T-helper 1 cell treated with Interleukin-12 subunit alpha and Interleukin-12 subunit beta and Interleukin-4 antibody, amounts not matched to agents 30 μg/mL and 1 μg/mL, for 36 hours (primary cell): ENCODE data around the gene FCER2.
A peak's percentile ranks its signal among the peaks of the same experiment; 100 is the strongest.

Experiments used
- H3K27ac Mint-ChIP-seq: one replicate; pipeline ENCODE4 v1.8.0; 2021; ENCODE audit warnings: mild to moderate bottlenecking, mixed read lengths
- H3K27me3 Mint-ChIP-seq: one replicate; pipeline ENCODE4 v1.8.0; 2021; ENCODE audit warnings: low read depth, mixed read lengths
- H3K36me3 Mint-ChIP-seq: one replicate; pipeline ENCODE4 v1.8.0; 2021; ENCODE audit warnings: low read depth, mixed read lengths
- H3K4me1 Mint-ChIP-seq: one replicate; pipeline ENCODE4 v1.8.0; 2021; ENCODE audit warnings: low read depth, mixed read lengths
- H3K4me3 Mint-ChIP-seq: one replicate; pipeline ENCODE4 v1.8.0; 2021; ENCODE audit warnings: mild to moderate bottlenecking, moderate library complexity, mixed read lengths
- H3K9me3 Mint-ChIP-seq: one replicate; pipeline ENCODE4 v1.8.0; 2021; ENCODE audit warnings: mixed read lengths

Gene FCER2

DNA sequence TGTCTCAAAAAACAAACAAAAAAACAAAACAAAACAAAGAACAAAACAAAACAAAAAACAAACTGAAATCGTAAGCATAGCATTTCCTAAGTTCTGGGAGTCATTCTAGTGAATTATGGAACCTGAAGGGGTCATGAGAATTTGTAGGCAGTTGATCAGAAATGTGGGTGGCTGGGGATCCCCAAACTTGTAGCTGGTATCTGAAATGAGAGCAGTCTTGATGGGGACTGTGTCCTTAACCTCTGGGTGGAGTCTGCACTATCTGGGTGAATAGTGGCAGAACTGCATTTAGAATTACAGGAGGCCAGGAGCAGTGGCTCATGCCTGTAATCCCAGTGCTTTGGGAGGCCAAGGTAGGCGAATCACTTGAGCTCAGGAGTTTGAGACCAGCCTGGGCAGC, 23.9 kb upstream of the FCER2 start:
- Mint-ChIP-seq H3K4me3 (no peak overlapping the region), H3K4me1 (no peaks in the 10 kb centered on the region), H3K9me3 (no peaks in the 10 kb centered on the region), H3K27ac (no peak overlapping the region), H3K36me3 (no peaks in the 10 kb centered on the region), H3K27me3 (peaks cover 30% of the 10 kb centered on the region)

GRCh38 chr19:7722231-7722651, 20.3 kb upstream of the FCER2 start:
- Mint-ChIP-seq H3K36me3 (no peaks in the 10 kb centered on the region), H3K27ac (no peak overlapping the region), H3K9me3 (no peaks in the 10 kb centered on the region), H3K4me3 (no peak overlapping the region), H3K27me3 (peaks cover under 1% of the 10 kb centered on the region), H3K4me1 (no peaks in the 10 kb centered on the region)

- Mint-ChIP-seq H3K36me3 (no peaks in the 10 kb centered on the region), H3K27ac (no peak overlapping the region), H3K9me3 (peaks cover 6% of the 10 kb centered on the region), H3K4me1 (no peaks in the 10 kb centered on the region), H3K4me3 (no peak overlapping the region), H3K27me3 (no peaks in the 10 kb centered on the region)
These were observed 18.4 kb upstream of the FCER2 start for GRCh38 chr19:7720351-7720750.

DNA sequence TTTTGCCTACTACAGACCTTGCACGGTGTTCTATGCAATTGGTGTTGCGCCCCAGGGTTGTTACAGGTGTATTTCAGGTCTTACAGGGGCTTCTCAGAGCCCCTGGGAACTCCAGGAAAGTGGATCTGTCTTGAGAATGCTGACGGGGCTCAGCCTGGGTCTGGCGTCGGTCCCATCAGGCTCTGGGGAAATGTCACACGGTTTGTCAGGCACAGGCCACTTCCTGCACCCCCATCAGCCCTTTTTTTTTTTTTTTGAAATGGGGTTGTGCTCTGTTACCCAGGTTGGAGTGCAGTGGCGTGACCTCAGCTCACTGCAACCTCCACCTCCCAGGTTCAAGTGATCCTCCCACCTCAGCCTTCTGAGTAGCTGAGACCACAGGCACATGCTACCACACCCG, 16.7 kb upstream of the FCER2 start:
- no peaks in the 10 kb centered on the region for H3K36me3 Mint-ChIP-seq
- H3K27ac Mint-ChIP-seq = no peak overlapping the region
- H3K4me3 Mint-ChIP-seq = no peak overlapping the region
- H3K4me1 Mint-ChIP-seq = no peaks in the 10 kb centered on the region
- no peaks in the 10 kb centered on the region for H3K27me3 Mint-ChIP-seq
- peaks cover 6% of the 10 kb centered on the region for H3K9me3 Mint-ChIP-seq

- Mint-ChIP-seq H3K27ac (no peak overlapping the region), H3K9me3 (peaks cover 6% of the 10 kb centered on the region), H3K27me3 (no peaks in the 10 kb centered on the region), H3K4me1 (no peaks in the 10 kb centered on the region), H3K4me3 (no peak overlapping the region), H3K36me3 (no peaks in the 10 kb centered on the region)
These were observed 14.8 kb upstream of the FCER2 start for GRCh38 chr19:7716762-7717161.

DNA sequence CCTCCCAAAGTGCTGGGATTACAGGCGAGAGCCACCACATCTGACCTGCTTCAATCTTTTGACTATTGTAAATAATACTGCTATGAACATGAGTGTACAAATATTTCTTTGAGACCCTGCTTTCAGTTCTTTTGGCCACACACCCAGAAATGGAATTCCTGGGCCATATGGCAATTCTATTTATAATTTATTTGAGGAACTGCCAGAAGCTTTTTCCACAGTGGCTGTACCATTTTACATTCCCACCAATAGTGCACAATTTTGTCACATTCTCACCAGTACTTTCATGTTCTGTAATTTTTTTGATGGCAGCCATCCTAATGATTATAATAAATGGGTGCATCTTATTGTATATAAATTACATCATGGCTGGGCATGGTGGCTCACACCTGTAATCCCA, 13.7 kb upstream of the FCER2 start:
- Mint-ChIP-seq H3K36me3 (no peaks in the 10 kb centered on the region), H3K4me1 (no peaks in the 10 kb centered on the region), H3K27me3 (no peaks in the 10 kb centered on the region), H3K4me3 (no peak overlapping the region), H3K9me3 (peaks cover 6% of the 10 kb centered on the region), H3K27ac (no peak overlapping the region)

DNA sequence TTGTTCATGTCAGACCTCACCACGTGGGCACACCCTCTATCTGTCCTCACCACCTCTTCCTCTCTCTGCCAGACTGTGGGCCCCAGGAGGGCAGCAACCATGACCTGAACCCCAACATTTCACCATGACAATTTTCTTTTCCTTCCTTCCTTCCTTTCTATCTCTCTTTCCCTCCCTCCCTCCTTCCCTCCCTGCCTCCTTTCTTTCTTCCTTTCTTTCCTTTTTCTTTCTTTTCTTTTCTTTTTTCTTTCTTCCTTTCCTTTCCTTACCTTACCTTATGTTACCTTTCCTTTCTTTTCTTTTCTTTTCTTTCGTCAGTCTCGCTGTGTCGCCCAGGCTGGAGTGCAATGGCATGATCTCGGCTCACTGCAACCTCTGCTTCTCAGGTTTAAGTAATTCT, 8.7 kb upstream of the FCER2 start:
- no peaks in the 10 kb centered on the region for H3K9me3 Mint-ChIP-seq
- peaks cover 11% of the 10 kb centered on the region for H3K27me3 Mint-ChIP-seq
- H3K4me3 Mint-ChIP-seq = no peak overlapping the region
- peaks cover 13% of the 10 kb centered on the region for H3K4me1 Mint-ChIP-seq
- H3K36me3 Mint-ChIP-seq = no peaks in the 10 kb centered on the region
- no peak overlapping the region for H3K27ac Mint-ChIP-seq

DNA sequence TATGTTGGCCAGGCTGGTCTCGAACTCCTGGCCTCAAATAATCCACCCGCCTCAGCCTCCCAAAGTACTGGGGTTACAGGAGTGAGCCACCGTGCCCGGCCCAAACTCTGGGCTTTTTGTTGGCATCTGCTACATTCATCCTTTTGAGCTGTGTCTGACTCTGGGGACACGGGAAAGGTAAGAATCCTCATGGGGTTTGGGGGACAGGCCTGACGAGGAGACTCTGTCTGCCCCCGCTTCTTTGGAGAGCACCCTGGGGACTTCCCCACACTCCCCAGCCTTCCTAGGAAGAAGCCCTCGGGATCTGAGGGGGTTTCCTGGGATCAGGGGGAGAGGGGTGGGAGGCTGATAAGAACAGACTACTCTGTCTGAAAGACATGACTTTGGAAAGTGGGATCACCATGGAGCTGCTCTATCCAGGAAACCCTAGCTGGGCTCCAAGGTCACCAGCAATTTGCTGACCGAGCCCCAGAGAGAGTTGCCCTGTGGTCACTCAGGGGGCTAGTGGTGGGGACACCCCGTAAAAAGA, 8.1 kb upstream of the FCER2 start:
- Mint-ChIP-seq H3K27me3 (peaks cover 15% of the 10 kb centered on the region), H3K4me3 (no peak overlapping the region), H3K9me3 (no peaks in the 10 kb centered on the region), H3K27ac (no peak overlapping the region), H3K36me3 (no peaks in the 10 kb centered on the region), H3K4me1 (peaks cover 15% of the 10 kb centered on the region)

DNA sequence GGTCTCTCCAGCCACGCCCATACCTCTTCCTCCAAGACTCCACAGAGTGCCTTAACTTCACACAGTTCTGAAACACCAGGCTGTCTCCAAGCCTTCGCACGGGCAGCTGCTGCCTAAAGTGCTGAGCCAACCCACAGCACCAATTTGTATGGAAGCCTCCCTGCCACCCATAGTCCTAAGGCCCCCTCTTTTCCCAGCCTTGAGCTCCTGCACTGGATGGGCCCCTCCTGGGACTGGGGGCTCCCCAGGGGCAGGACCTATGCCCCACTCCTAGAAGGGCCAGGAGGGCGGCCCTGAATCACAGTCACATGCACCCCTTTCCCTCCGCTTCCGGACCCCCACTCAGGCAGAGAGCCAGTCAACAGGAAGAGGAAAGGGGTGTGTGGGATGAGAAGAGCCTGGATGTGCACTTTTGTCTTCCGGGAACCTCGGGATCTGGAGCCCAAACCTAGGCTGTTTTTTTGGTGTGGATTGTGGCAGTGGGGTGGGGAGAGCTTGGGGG, 5.1 kb upstream of the FCER2 start:
- H3K4me3 Mint-ChIP-seq = no peak overlapping the region
- peaks cover 15% of the 10 kb centered on the region for H3K4me1 Mint-ChIP-seq
- no peaks in the 10 kb centered on the region for H3K36me3 Mint-ChIP-seq
- peaks cover 15% of the 10 kb centered on the region for H3K27me3 Mint-ChIP-seq
- no peaks in the 10 kb centered on the region for H3K9me3 Mint-ChIP-seq
- H3K27ac Mint-ChIP-seq = peak overlapping the region; percentile 75

GRCh38 chr19:7706188-7706954, 4.4 kb upstream of the FCER2 start:
- no peaks in the 10 kb centered on the region for H3K9me3 Mint-ChIP-seq
- peak overlapping the region; percentile 79 for H3K27ac Mint-ChIP-seq
- no peaks in the 10 kb centered on the region for H3K36me3 Mint-ChIP-seq
- H3K4me1 Mint-ChIP-seq = peaks cover 15% of the 10 kb centered on the region
- peaks cover 15% of the 10 kb centered on the region for H3K27me3 Mint-ChIP-seq
- peak overlapping the region; percentile 64 for H3K4me3 Mint-ChIP-seq

DNA sequence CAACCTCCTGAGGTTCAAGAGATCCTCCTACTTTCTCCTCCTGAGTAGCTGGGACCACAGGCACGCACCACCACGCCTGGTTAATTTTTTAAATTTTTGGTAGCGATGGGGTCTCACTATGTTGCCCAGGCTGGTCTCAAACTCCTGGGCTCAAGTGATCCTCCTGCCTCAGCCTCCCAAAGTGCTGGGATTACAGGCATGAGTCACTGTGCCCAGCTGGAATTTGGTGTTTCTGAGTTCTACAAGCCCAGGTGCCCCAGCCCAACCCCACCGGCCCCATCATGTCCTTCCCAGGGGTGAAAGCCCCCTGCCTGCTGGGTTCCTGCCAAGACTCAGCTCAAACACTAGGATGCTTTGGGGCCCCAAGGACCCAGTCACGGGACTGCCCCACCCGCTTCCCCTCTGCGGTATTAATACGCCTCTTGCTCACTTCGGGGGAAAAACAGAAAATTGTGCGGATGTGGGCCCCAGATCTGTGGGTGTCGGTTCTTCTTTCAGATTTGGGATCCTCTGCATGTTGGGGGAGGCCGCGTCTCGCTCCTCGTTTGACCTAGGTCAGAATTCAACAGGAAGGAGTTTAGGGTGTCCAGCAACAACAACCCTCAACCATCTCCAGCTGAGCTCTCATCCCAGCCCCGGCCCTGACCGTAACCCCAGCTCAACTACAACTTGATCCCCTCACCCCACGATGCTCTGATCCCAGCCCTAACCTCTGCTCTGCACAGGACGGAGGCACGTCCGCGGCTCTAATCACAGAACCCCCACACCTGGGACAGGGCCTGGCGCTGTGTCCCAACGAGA, 3.7 kb upstream of the FCER2 start:
- Mint-ChIP-seq H3K4me3 (peak overlapping the region; percentile 64), H3K27ac (peak overlapping the region; percentile 79), H3K36me3 (no peaks in the 10 kb centered on the region), H3K27me3 (peaks cover 15% of the 10 kb centered on the region), H3K9me3 (no peaks in the 10 kb centered on the region), H3K4me1 (peaks cover 15% of the 10 kb centered on the region)

- Mint-ChIP-seq H3K27me3 (peaks cover 15% of the 10 kb centered on the region), H3K4me3 (no peak overlapping the region), H3K27ac (no peak overlapping the region), H3K4me1 (peaks cover 18% of the 10 kb centered on the region), H3K9me3 (no peaks in the 10 kb centered on the region), H3K36me3 (no peaks in the 10 kb centered on the region)
These were observed 2.5 kb upstream of the FCER2 start for GRCh38 chr19:7704280-7705060.

DNA sequence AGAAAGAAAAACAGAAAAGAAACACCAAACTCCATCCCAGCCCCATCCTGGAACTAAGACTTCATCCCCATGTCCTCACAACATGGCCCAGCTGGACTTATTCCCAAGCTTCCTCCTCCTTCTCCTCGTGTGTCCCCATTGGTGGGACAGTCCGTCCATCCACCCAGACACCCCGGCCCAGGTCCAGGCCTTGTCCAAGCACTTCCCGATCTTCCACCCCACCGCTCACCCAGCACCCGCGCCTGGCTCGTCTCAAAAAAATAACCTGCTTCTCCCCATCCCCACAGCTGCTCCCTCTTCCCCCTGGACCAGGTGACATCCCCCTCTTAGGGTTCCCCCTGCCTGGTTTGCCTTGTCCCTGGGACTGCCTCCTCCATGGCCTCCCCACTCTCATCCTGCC, 1.4 kb upstream of the FCER2 start:
- Mint-ChIP-seq H3K4me3 (no peak overlapping the region), H3K4me1 (peaks cover 18% of the 10 kb centered on the region), H3K36me3 (no peaks in the 10 kb centered on the region), H3K27me3 (peaks cover 19% of the 10 kb centered on the region), H3K9me3 (no peaks in the 10 kb centered on the region), H3K27ac (no peak overlapping the region)

DNA sequence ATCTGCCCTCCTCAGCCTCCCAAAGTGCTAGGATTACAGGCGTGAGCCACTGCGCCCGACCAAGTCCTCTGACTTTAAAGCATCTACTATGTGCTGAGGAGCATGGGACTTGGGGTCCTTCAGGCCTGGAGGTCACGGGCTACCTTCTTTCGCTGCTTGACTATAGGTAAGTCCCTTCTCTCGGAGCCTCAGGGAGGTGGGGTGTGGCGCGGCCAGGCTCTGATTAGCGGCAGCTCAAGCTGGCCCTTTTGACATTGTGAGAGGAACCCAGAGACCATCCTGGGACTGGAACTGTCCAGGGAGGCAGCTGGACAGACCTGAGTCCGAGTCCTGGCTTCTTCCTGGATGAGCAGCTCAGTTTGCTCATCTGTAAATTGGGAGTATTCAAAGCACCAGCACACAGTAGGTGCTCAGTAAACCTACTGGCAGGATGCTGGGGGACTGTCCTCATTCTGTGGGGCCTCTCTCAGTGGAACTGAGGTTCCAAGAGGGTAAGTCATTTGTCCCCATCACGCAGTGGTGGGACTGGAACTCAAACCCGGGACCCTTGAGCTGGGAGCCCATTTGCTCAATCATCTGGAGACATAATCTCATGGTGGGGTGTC, 780 bp downstream of the FCER2 start:
- H3K27ac Mint-ChIP-seq = no peak overlapping the region
- no peak overlapping the region for H3K4me3 Mint-ChIP-seq
- H3K9me3 Mint-ChIP-seq = no peaks in the 10 kb centered on the region
- peaks cover 16% of the 10 kb centered on the region for H3K27me3 Mint-ChIP-seq
- no peaks in the 10 kb centered on the region for H3K36me3 Mint-ChIP-seq
- peaks cover 10% of the 10 kb centered on the region for H3K4me1 Mint-ChIP-seq
